NCI-H2107 treated with DMSO at 0.1 percent for 48 hours (cell line): Measurements from ENCODE around the gene LENG1.
"Not testable (repeated sequence)": the region's sequence is repeated elsewhere in the genome, so short reads cannot be mapped to it uniquely, and the experiment has no call there.

Experiments used
- DNase-seq: peaks from one replicate; lab custom pipeline; 2025; ENCODE audit not compliant: unreplicated experiment; lab: John Stamatoyannopoulos, UW

The LENG1 gene

DNA sequence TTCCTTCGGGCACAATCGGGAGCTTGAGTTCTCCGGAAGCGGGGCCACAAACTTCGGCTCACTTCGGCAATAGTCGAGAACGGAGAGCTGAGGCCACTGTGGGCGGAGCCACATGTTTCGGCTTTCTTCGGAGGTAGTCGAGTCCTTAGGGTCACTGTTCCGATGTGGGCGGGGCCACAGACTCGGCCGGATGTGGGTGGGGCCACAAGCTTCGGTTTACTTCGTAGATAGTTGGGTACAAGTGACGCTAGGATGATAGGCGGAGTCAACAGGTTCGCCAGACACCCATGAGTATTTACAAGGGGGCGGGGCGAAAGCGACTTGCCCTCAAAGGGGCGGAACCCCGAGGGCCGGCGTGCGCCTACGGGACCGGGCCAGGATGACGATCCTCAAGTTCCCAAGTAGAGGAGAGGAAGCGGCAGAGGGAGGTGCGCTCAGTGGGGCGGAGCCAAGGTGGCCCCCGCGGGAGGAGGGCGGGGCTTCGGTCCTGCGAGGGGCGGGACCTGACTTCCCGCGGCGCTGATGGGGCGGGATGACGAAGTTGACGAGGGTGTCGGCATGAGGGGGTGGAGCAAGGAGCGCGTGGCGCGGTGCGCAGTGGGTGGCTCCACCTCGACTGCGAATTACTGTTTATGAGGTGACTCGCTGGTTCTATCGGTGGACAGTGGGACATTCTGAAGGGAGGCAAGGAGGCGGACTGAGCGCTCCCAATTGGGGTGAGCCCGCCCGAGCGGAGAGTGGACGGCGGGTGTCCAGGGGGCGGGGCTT, 30.4 kb upstream of the LENG1 start:
- DNase-seq, result peak; percentile 99

DNA sequence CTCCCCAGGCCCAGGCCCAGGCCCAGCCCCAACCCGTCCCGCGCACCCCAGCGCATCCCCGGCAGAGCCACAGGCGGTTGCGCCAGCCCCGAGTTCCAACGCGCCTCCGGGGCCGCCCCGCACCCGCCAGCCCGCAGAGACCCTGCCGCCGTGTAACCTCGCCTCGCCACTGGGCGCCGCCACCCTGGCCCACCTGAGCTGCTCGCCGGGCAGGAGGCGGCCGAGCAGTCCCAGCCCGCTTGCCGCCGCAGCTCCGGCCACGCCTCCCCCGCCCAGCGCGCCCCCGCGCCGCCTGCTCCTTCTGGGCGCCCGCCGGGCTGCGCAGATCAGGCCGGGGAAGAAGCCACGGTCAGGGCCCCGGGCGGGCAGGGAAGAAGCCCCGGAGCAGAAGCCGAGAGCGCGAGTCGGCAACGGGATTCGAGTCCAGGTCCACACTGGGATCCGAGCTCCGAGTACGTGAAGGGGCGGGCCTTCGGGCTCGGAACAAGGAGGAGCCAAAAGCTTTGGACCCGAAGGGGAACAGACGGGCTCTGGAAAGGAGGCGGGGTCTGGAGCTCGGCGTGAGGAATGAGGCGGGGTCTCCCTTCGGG, 29.7 kb upstream of the LENG1 start, which contains the start of gene MBOAT7:
MBOAT7 (minus strand) TSS at position 436 of the 590 bp plus-strand sequence. CDS start 1,072 bp downstream, outside the sequence.
- no peak for DNase-seq

DNA sequence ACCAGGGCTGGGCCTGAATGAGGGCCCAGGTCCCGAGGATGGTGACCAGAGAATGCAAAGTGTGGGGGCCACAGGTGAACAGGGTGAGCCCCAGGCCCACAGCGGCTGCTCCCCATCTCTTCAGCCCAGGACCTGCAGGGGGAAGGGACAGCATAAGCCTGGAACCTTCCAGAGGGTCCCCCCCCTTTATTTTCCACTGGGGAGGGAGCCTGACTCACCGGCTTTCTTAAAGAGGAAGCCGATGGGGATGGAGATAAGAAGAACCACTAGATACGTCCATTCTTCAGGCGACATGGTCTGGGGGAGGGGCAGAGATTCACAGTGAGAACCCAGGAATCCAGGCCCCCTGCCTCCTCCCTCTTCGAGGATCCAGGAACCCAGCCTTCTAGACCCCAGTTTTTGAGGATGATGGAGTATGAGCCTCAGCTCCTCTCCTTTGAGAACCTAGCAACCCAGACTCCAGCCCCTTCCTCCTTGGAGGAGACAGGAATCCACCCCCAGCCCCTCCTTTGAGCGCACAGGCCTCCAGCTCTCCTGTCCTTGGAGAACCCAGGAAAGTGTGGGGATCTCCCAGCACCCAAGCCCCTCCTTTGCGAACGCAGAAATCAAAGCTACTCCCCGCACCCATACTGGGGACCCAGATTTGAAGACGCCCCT, 28.8 kb upstream of the LENG1 start:
- no peak for DNase-seq

DNA sequence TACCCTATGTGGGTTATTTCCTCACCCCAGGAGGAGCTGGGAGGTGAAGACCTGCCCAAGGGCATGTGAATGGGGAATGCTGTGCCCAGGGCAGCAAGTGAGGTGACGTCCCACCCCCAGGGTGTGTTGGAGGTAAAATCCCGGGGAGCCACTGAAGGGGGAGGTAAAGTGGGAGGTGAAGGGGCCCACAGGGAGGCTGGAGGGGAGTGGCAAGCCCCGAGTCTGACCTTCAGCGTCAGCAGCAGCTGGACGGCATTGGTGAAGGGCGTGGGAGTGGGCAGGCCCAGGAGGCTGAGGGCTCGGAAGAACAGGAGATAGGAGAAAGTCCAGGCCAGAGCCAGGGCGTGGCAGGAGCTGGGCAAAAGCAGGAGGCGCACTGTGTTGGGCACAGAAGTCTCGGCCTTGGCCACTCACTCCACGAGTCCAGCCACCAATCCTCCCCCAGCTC, 27.4 kb upstream of the LENG1 start:
- DNase-seq, result no peak

DNA sequence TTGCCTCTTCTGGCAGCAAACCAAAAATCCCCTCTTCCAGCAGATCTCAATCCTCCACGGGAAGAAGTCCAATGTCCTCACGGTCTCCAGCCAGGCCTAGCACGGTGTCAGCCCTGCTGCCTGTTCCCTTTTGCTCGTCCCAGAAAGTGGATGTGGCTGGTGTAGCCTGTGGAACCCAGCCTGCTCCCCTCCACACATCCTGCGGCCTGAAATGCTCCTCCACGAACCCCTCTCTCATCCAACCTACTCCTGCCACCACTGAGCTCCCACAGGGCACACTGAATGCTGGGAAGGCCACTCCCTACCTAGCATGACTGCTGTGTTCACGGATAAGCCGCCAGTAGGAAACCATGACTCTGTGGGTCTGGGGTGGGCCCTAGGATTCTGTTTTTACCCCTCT, 26.8 kb upstream of the LENG1 start:
- DNase-seq, result no peak

DNA sequence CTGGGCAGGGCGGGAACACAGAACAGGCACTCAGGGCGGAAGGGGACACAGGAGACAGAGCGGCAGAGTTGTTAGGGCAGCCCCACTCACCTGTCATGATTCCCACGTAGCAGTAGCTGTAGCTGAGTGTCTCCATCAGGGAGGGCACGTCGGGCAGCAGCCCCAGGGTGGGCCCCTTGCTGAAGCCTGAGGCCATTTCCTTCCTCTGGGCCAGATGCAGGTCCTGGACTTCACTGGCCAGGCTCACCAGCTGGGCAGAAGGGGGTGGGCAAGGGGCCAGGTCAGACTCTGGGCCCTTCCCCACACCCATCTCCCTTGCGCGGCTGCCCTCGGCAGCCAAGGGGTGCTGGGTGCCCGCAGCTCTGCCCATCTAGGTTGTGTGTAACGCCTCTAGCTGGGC, 23.9 kb upstream of the LENG1 start:
- DNase-seq, result no peak

DNA sequence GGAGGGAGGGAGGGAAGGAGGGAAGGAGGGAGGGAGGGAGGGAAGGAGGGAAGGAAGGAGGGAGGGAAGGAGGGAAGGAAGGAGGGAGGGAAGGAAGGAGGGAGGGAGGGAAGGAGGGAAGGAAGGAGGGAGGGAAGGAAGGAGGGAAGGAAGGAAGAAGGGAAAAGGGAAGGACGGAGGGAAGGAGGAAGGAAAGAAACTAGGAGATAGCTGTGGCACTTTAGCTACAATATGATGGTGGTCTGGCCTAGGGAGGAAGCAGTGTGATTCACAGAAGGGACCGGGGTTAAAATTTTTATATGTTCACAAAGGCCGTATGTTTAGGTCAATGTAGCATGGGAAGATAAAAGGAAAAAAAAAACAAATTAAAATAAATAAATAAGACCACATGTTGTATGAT, 22.4 kb upstream of the LENG1 start:
- not testable (repeated sequence) for DNase-seq

DNA sequence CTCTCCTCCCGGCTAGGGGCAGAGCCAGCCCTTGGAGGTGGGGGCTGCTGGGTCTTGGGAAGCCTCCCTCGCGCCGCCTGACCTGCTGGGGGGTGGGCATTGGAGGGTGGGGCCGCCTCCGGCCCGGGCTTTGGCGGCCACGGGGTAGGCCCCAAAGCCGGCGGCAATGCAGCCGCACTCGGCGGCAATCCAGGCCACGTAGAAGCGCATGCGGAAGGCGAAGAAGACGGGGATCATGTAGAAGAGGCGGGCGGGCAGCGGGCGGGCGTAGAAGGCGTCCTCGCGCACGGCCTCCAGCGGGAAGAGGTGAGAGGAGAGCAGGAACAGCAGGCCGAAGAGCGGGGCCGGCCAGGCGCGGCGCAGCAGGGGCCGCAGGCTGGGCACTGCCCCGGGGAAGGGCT, 21.2 kb upstream of the LENG1 start:
- no peak for DNase-seq

DNA sequence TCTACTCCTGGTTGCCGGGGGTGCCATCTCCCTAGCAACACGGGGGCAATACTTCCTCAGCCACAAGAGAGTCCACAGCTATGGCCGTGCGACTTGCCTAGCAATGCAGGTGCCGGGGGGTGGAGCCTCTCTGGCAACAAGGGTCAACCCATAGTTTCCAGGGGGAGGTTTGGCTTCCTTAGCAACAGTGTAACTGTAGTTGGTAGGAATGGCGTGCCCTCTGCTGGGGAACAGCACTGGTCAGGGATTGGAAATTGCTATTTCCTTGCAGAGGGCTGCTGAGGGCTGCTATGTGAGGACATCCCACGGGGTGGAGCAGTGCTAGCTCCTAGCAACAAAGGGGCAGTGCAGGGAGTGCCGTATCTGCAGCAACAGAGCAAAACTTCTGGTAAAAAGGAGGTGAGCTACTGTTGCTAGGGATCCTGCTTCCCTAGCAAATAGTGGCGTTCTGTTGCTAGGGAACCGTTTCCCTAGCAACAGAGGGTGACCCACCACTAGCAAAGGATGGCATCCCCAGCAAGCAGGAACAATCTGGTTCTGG, 20.5 kb upstream of the LENG1 start:
- peak; percentile 74 for DNase-seq

DNA sequence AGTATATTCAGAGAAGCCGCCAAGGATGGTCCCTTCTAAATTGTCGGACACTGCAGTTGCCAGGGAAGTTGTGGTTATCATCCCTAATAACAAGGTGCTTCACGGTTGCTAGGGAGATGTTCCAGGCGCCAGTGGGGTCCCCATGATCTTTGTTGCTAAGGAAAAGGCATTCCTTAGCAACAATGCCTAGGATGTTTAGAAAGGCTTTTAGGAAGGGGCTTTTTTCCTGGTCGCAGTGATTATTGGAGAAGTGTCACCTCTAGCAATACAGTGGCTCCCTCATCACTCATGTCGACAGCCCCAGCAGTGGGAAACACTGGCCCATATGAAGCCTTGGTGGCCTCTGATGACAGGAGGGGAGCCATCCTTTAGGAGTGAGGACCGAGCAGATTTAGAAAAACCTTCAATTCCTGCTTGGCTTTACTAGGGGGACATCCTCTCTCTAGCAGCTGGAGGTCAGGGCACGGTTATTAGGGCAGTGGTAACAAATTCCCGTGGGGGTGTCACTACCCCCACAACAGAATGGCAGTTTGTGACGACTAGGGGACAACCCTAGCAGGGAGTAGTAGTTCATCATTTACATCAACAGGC, 19.8 kb upstream of the LENG1 start:
- no peak for DNase-seq

DNA sequence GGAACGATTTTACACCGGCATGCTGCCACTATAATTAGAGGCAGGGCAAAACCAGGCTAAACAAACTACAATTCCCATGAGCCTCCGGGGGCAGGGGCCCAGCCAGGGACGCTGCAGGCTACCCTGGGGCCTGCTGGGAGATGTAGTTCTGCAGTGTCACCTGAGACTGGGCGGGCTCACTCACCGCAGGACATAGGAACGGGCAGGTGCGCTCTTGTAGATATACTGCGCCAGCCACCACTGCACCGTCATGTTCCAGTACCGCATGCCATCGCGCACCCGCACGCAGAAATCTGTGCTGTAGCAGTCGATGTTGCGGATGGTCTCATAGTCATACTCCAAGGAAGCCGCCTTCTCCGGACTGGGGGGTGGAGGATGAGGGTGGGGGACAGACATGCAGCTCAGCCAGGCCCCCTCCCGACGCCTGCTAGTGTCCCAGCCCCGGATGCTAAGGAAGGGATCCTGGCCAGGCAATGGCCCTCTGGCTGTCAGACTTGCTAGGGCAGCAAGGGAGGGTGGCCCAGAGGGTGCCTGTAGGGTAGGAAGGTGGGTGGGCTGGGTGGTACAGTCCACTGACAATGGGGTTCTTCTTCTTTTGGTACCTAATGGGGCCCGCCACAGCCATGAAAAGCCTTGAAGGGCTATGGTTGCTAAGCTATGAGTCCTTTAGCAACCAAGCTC, 19.2 kb upstream of the LENG1 start:
- DNase-seq, result peak; percentile 67

DNA sequence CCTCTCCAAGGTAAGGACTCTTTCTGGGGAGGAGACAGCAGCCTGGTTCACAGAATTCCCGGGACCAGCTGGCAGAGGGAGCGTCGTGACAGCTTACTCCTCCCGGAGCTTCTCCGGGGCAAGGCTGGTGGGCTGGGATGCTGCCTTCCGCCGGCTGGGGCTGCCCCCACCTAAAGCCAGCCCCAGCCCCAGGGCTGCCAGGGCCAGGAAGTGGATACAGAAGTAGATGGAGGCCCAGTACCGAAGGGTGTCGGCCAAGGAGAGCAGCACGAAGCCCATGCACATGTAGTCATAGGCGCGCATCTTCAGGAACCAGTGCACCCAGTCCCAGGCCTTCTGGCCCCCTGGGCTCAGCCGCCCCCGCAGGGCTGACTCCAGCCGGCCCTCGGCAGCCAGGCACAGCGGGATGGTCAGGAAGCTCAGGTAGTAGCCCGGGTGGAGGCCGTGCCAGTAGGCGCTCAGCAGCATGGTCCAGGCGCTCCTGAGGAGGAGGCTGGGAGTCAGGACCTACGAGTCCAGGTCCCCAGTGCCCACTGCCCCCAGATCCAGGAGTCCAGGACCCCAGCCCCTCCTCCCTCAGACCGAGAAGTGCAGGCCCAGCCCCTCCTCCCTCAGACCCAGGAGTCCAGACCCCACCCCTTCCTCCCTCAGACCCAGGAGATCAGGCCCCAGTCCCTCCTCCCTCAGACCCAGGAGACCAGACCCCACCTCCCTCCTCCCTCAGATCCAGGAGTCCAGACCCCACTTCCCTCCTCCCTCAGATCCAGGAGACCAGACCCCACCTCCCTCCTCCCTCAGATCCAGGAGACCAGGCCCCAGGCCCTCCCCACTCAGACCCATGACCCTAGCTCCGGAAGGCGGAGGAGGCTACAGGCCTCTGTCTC, 14.7 kb upstream of the LENG1 start:
- no peak for DNase-seq

DNA sequence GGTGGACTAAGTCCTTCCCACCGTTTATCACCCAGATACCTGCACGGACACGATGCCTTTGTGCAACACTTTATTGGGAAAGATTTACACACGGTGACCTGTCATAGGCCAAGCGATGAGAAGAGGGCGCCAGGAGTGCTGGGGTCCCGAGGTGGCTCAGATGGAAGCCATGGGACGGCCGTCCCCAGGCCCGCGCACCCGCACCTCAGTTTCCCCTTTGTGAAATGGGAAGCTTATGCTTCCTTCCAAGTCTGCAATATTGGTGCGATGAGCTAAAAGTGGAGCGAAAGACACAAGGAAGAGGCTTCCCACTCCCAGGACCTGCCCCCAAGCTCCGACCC, 13.8 kb upstream of the LENG1 start:
- no peak for DNase-seq

DNA sequence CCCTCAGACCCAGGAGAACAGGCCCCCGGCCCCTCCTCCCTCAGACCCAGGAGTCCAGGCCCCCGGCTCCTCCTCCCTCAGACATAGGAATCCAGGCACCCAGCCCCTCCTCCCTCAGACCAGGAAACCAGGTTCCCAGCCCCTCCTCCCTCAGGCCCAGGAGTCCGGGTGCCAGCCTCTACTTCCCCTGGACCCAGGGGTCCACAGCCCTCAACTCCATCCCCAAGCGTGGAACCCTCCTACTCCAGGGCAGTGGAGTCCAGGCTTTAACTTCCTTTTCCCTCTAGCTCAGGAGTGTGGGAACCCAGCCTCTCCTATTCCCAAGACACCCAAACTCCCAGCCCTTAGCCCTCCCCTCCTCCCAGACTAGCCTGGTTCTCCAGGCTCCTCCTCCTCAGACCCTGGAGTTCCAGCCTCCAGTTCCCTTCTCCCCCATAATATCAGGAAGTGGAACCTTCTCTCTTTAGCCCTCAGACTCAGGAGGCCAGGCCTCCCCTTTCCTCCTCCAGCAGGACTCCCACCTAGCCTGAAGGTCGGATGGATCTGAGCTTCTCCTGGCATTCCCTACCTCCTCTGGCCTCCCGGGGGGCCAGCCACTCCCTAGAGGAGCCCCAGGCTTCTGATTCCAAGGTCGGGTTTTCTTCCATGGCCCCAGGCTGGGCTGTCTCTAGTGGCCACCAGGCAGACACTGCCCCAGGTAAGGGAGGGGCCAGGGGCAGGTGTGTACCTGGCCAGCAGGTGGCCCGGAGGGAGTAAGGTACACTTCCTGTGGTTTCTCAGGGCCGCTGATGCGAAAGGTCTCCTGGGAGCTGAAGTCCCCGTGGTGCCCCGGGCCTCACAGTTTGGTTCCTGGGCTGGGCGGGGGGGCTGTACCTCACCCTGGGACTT, 13.2 kb upstream of the LENG1 start, which contains the start of gene TMC4:
TMC4 (minus strand) TSS at position 690 of the 888 bp plus-strand sequence; CDS start at position 647, 43 bp downstream.
- DNase-seq, result peak; percentile 67

DNA sequence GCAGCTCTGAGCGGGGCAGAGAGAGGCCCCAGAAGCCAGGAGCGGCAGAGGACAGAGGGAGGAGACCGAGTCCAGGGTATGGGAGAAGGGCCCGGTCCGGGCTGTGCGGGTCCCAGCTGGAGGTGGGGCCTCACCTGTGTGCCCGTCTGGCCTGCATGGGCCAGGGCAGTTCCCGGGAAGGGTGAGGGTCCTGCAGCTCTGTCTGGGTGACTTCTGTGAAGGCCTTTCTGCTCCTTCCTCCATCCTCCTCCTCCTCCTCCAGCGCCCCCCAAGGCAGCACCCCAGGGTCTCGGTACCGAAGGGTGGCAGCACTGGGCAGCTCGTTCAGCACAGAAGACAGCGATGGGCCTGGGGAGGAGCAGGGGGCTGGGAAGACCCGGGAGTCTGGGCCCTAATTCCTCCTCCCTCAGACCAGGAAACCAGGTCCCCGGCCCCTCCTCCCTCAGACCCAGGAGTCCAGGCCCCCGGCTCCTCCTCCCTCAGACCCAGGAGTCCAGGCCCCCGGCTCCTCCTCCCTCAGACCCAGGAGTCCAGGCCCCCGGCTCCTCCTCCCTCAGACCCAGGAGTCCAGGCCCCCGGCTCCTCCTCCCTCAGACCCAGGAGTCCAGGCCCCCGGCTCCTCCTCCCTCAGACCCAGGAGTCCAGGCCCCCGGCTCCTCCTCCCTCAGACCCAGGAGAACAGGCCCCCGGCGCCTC, 12.4 kb upstream of the LENG1 start:
- not testable (repeated sequence) for DNase-seq

DNA sequence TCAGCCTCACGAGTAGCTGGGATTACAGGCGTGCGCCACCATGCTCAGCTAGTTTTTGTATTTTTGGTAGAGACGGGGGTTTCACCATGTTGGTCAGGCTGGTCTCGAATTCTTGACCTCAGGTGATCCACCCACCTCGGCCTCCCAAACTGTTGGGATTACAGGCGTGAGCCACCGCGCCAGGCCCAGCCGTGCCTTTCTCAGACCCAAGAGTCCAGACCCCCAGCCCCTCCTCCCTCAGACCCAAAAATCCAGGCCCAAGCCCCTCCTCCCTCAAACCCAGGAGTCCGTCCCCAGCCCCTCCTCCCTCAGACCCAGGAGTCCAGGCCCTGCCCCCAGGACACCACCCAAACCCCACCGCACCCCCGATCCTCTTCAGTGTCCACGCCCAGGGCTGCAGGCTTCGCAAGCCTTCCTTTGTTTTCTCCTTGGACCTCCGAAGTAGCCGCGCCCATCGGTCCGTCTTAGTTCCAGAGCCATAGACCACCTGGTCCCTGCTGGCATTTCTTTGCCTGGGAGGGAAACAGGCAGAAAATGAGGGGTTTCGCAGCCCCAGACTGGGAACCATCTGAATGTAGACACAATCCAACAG, 9.7 kb upstream of the LENG1 start:
- no peak for DNase-seq

DNA sequence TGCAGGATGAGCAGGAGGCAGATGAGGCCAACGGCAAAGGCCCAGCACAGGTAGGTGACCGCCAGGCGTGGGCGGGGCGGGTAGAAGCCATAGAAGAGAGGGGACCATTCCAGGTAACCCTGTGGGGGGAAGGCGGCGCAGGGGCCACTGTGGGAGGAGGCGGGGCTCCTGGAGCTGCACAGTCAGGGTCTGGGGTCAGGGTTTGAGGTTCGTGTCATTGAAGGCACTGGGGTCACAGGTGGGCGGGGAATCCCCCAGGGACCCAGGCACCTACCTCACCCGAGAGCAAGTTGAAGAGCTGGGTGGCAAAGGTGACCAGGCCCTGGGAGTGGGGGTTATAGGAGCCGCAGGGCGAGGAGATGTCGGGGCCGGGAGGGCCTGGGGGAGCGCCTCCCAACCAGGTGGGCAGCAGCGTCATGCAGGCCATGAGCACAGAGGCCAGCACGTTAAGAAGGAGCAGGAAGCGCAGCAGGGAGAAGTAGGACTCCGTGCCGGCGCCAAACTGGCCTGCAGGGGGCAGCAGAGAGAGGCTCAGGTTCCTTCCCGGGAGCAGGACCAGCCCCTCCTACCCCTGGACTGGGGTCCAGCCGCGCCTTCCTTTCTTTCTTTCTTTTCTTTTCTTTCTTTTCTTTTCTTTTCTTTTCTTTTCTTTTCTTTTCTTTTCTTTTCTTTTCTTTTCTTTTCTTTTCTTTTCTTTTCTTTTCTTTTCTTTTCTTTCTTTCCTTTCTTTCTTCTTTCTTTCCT, 8.8 kb upstream of the LENG1 start:
- DNase-seq, result peak; percentile 61
